NB4 (cell line): Measurements from ENCODE around the gene NUDT2.

Experiments used
- CTCF ChIP-seq: IDR thresholded peaks from one replicate; pipeline ENCODE4 v1.5.1; 2012; ENCODE audit warnings: low read depth, low read length
- MAX ChIP-seq: IDR thresholded peaks from 2 replicates; pipeline ENCODE4 v1.6.1; 2011; ENCODE audit warnings: low read depth, low read length
- MYC ChIP-seq: IDR thresholded peaks from 2 replicates; pipeline ENCODE4 v1.6.1; 2011; ENCODE audit warnings: low read depth, low read length
- POLR2A ChIP-seq: IDR thresholded peaks from 2 replicates; pipeline ENCODE4 v1.6.1; 2011; ENCODE audit warnings: mild to moderate bottlenecking; ENCODE audit not compliant: insufficient read length; ENCODE audit errors: extremely low read depth

GRCh38 chr9:34317436-34317835 is 11.9 kb upstream of the NUDT2 start:
- TF ChIP-seq CTCF (no peak), MAX (no peak), POLR2A (no peak), MYC (no peak)
